HepG2 (cell line): ENCODE data around the gene TREH. TPM values are rescaled to one million over a fixed set of nuclear protein-coding genes. Genes with fewer than 3 reads are reported as not detected.

ENCODE experiments used
- CAMTA2 ChIP-seq: sonication (generic); formaldehyde crosslinking; IDR thresholded peaks from 2 replicates; pipeline ENCODE4 v1.4.0; 2020; ENCODE audit warnings: mild to moderate bottlenecking, missing genetic modification reagents, borderline replicate concordance
- GFI1 ChIP-seq: sonication (generic); formaldehyde crosslinking; IDR thresholded peaks from 2 replicates; pipeline ENCODE4 v1.5.0; 2020; ENCODE audit warnings: missing genetic modification reagents, mild to moderate bottlenecking, borderline replicate concordance
- PHF20 ChIP-seq: sonication (generic); formaldehyde crosslinking; IDR thresholded peaks from 2 replicates; pipeline ENCODE4 v1.5.0; 2020; ENCODE audit warnings: mild to moderate bottlenecking, missing genetic modification reagents
- SALL1 ChIP-seq: sonication (generic); formaldehyde crosslinking; IDR thresholded peaks from 2 replicates; pipeline ENCODE4 v1.8.0; 2022; ENCODE audit warnings: mild to moderate bottlenecking, missing genetic modification reagents
- SMAD1 ChIP-seq: sonication (generic); formaldehyde crosslinking; IDR thresholded peaks from 2 replicates; pipeline ENCODE4 v1.4.0; 2020; ENCODE audit warnings: missing genetic modification reagents, low read depth, mild to moderate bottlenecking, borderline replicate concordance
- SMYD3 ChIP-seq: sonication (generic); formaldehyde crosslinking; IDR thresholded peaks from 2 replicates; pipeline ENCODE4 v1.8.1; 2023; ENCODE audit warnings: mild to moderate bottlenecking, missing genetic modification reagents
- SOX6 ChIP-seq, 2 experiments: fragments of 450-650 bp in 1 of 2; sonication (generic) in 1 of 2; formaldehyde crosslinking in 1 of 2; IDR thresholded peaks; 2 replicates each; pipeline versions ENCODE4 v1.4.0 to v1.6.1; 2017 to 2020; ENCODE audit warnings: antibody characterized with exemption in 1 of 2, mild to moderate bottlenecking in 1 of 2, missing genetic modification reagents in 1 of 2
- TOE1 ChIP-seq: sonication (generic); formaldehyde crosslinking; IDR thresholded peaks from 2 replicates; pipeline ENCODE4 v1.4.0; 2020; ENCODE audit warnings: mild to moderate bottlenecking, missing genetic modification reagents
- ZNF142 ChIP-seq: sonication (generic); formaldehyde crosslinking; IDR thresholded peaks from 2 replicates; pipeline ENCODE4 v1.4.0; 2020; ENCODE audit warnings: missing genetic modification reagents
- ZNF18 ChIP-seq: sonication (generic); formaldehyde crosslinking; IDR thresholded peaks from 2 replicates; pipeline ENCODE4 v1.8.0; 2022; ENCODE audit warnings: mild to moderate bottlenecking, missing genetic modification reagents; ENCODE audit not compliant: insufficient replicate concordance
- ZNF263 ChIP-seq: sonication (generic); formaldehyde crosslinking; IDR thresholded peaks from 2 replicates; pipeline ENCODE4 v1.4.0; 2020; ENCODE audit warnings: missing genetic modification reagents
- ZNF33B ChIP-seq: sonication (generic); formaldehyde crosslinking; IDR thresholded peaks from 2 replicates; pipeline ENCODE4 v1.5.1; 2020; ENCODE audit warnings: mild to moderate bottlenecking, missing genetic modification reagents
- ZNF660 ChIP-seq: sonication (generic); formaldehyde crosslinking; IDR thresholded peaks from 2 replicates; pipeline ENCODE4 v1.5.1; 2020; ENCODE audit warnings: mild to moderate bottlenecking, low read depth, missing genetic modification reagents, borderline replicate concordance
- ZNF7 ChIP-seq: IDR thresholded peaks from 2 replicates; pipeline ENCODE4 v1.6.1; 2016; ENCODE audit warnings: missing biosample characterization, missing genetic modification reagents
- polyA plus RNA-seq, 8 experiments: library from polyadenylated mRNA; depleted of rRNA in 3 of 8; stranded (reverse) in 7 of 8; unstranded in 1 of 8; fragments of >200 nt; fragmentation: Illumina TruSeq in 4 of 8; extraction: Trizol in 4 of 8; gene quantifications; 2 replicates each; pipeline versions ENCODE4 v1.2.1 to v1.2.3, GENCODE V29; 2011 to 2016; ENCODE audit warnings: low read depth in 4 of 8, missing spikeins in 1 of 8, mixed read lengths in 1 of 8; ENCODE audit not compliant: insufficient read depth in 1 of 8
- total RNA-seq, 5 experiments: library from RNA; depleted of rRNA; stranded (reverse); fragments of >200 nt; fragmentation: Illumina TruSeq; extraction: Trizol; gene quantifications; 2 replicates each; pipeline ENCODE4 v1.2.3, GENCODE V29; 2016; ENCODE audit warnings: low read depth in 1 of 5
- TF ChIP-seq, protein P1 (sequence below): sonication (generic); formaldehyde crosslinking; IDR thresholded peaks from 2 replicates; pipeline ENCODE4 v1.5.0; 2020; ENCODE audit warnings: mild to moderate bottlenecking, missing genetic modification reagents
- TF ChIP-seq, protein P2 (sequence below): sonication (generic); formaldehyde crosslinking; IDR thresholded peaks from 2 replicates; pipeline ENCODE4 v1.4.0; 2020; ENCODE audit warnings: missing genetic modification reagents, borderline replicate concordance

The TREH gene
- total and polyA plus RNA-seq, 2 of the 13 experiments (the other 11 are each of a cell fraction or from before 2014, with no cell fraction given), result 0.53 to 0.86 TPM

GRCh38 chr11:118621071-118621783, 58.2 kb downstream of the TREH start (continued):
- TF ChIP-seq ZNF660 (CRISPR knock-in tag) (no peak), SOX6 (IDR thresholded peaks at IDR 0.05) (no peak), SOX6 (CRISPR knock-in tag; IDR thresholded peaks at IDR 0.05) (peak; percentile 10; the same call in 1 of the 2 replicates), PHF20 (CRISPR knock-in tag) (no peak; the same call in 1 of the 2 replicates), CAMTA2 (CRISPR knock-in tag) (no peak), TOE1 (CRISPR knock-in tag) (no peak), SMAD1 (CRISPR knock-in tag) (no peak), SMYD3 (CRISPR knock-in tag) (0 out of 2 replicates have a peak, but pooled peaks have one; percentile 33), SALL1 (CRISPR knock-in tag) (no peak), ZNF33B (CRISPR knock-in tag) (no peak), ZNF142 (CRISPR knock-in tag) (peak; percentile 55; the same call in 1 of the 2 replicates), ZNF18 (no peak), ZNF263 (CRISPR knock-in tag) (no peak), GFI1 (CRISPR knock-in tag) (no peak), ZNF7 (CRISPR knock-in tag) (no peak)
- TF ChIP-seq, protein P1, sequence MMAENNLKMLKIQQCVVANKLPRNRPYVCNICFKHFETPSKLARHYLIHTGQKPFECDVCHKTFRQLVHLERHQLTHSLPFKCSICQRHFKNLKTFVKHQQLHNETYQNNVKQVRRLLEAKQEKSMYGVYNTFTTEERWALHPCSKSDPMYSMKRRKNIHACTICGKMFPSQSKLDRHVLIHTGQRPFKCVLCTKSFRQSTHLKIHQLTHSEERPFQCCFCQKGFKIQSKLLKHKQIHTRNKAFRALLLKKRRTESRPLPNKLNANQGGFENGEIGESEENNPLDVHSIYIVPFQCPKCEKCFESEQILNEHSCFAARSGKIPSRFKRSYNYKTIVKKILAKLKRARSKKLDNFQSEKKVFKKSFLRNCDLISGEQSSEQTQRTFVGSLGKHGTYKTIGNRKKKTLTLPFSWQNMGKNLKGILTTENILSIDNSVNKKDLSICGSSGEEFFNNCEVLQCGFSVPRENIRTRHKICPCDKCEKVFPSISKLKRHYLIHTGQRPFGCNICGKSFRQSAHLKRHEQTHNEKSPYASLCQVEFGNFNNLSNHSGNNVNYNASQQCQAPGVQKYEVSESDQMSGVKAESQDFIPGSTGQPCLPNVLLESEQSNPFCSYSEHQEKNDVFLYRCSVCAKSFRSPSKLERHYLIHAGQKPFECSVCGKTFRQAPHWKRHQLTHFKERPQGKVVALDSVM, result no peak
- TF ChIP-seq, protein P2, sequence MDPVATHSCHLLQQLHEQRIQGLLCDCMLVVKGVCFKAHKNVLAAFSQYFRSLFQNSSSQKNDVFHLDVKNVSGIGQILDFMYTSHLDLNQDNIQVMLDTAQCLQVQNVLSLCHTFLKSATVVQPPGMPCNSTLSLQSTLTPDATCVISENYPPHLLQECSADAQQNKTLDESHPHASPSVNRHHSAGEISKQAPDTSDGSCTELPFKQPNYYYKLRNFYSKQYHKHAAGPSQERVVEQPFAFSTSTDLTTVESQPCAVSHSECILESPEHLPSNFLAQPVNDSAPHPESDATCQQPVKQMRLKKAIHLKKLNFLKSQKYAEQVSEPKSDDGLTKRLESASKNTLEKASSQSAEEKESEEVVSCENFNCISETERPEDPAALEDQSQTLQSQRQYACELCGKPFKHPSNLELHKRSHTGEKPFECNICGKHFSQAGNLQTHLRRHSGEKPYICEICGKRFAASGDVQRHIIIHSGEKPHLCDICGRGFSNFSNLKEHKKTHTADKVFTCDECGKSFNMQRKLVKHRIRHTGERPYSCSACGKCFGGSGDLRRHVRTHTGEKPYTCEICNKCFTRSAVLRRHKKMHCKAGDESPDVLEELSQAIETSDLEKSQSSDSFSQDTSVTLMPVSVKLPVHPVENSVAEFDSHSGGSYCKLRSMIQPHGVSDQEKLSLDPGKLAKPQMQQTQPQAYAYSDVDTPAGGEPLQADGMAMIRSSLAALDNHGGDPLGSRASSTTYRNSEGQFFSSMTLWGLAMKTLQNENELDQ, result no peak
